ENCODE data around the gene PPA2.

PPA2 gene

GRCh38 chr4:105386012-105386411, 87.8 kb downstream of the PPA2 start:
- TF ChIP-seq CTCF (IDR thresholded peaks at IDR 0.05; ENCODE audit: low read length) (no peak), EZH2 (IDR thresholded peaks at IDR 0.05; ENCODE audit: borderline replicate concordance, low read length) (no peak)
- no peaks in the 10 kb centered on the region for H3K9me3 ChIP-seq (ENCODE audit: low read length)

GRCh38 chr4:105374071-105374470, 99.8 kb downstream of the PPA2 start:
- no peaks in the 10 kb centered on the region for H3K79me2 ChIP-seq (ENCODE audit: insufficient read depth, low read length)
- H3K27ac ChIP-seq (ENCODE audit: low read depth, low read length, poor library complexity, severe bottlenecking), result no peak overlapping the region
- H3K27me3 ChIP-seq (ENCODE audit: insufficient read depth, low read length), result no peaks in the 10 kb centered on the region
- no peaks in the 10 kb centered on the region for H3K4me1 ChIP-seq (ENCODE audit: insufficient read depth, low read length, severe bottlenecking)
- H3K9me2 ChIP-seq (ENCODE audit: low read depth, low read length), result no peaks in the 10 kb centered on the region
- no peaks in the 10 kb centered on the region for H3F3A ChIP-seq (ENCODE audit: insufficient read depth, low read length)
- H3K4me3 ChIP-seq (ENCODE audit: low read depth, low read length, poor library complexity, severe bottlenecking), result no peak overlapping the region
- H3K9ac ChIP-seq (ENCODE audit: low read length), result no peak overlapping the region
- TF ChIP-seq EZH2 (IDR thresholded peaks at IDR 0.05; ENCODE audit: borderline replicate concordance, low read length), result no peak
- H3K9me3 ChIP-seq (ENCODE audit: low read length), result no peaks in the 10 kb centered on the region
- H2AFZ ChIP-seq (ENCODE audit: low read length), result no peak overlapping the region
- no peak overlapping the region for H3K4me2 ChIP-seq (ENCODE audit: low read length)
- H4K20me1 ChIP-seq (ENCODE audit: insufficient read depth, low read length), result no peaks in the 10 kb centered on the region
- H3K36me3 ChIP-seq (ENCODE audit: insufficient read depth, low read length), result peaks cover 3% of the 10 kb centered on the region; the same call in 1 of the 2 replicates

More at GRCh38 chr4:105386012-105386411, 87.8 kb downstream of the PPA2 start:
- Histone ChIP-seq H2AFZ (ENCODE audit: low read length) (no peak overlapping the region), H3K27me3 (ENCODE audit: insufficient read depth, low read length) (no peaks in the 10 kb centered on the region), H3K9me2 (ENCODE audit: low read depth, low read length) (no peaks in the 10 kb centered on the region), H3K9ac (ENCODE audit: low read length) (no peak overlapping the region), H3K36me3 (ENCODE audit: insufficient read depth, low read length) (peaks cover 13% of the 10 kb centered on the region; the same call in 1 of the 2 replicates), H4K20me1 (ENCODE audit: insufficient read depth, low read length) (no peaks in the 10 kb centered on the region), H3K4me3 (ENCODE audit: low read depth, low read length, poor library complexity, severe bottlenecking) (no peak overlapping the region), H3K79me2 (ENCODE audit: insufficient read depth, low read length) (no peaks in the 10 kb centered on the region), H3K4me1 (ENCODE audit: insufficient read depth, low read length, severe bottlenecking) (no peaks in the 10 kb centered on the region), H3K27ac (ENCODE audit: low read depth, low read length, poor library complexity, severe bottlenecking) (no peak overlapping the region), H3K4me2 (ENCODE audit: low read length) (no peak overlapping the region), H3F3A (ENCODE audit: insufficient read depth, low read length) (no peaks in the 10 kb centered on the region)

GRCh38 chr4:105373324-105373723, 100.5 kb downstream of the PPA2 start:
- Histone ChIP-seq H3F3A (ENCODE audit: insufficient read depth, low read length) (no peaks in the 10 kb centered on the region), H3K4me1 (ENCODE audit: insufficient read depth, low read length, severe bottlenecking) (no peaks in the 10 kb centered on the region), H3K4me3 (ENCODE audit: low read depth, low read length, poor library complexity, severe bottlenecking) (no peak overlapping the region), H3K36me3 (ENCODE audit: insufficient read depth, low read length) (peaks cover 7% of the 10 kb centered on the region; the same call in 1 of the 2 replicates), H4K20me1 (ENCODE audit: insufficient read depth, low read length) (no peaks in the 10 kb centered on the region), H3K4me2 (ENCODE audit: low read length) (no peak overlapping the region), H3K9me2 (ENCODE audit: low read depth, low read length) (no peaks in the 10 kb centered on the region), H3K9me3 (ENCODE audit: low read length) (no peaks in the 10 kb centered on the region), H3K27me3 (ENCODE audit: insufficient read depth, low read length) (no peaks in the 10 kb centered on the region), H3K79me2 (ENCODE audit: insufficient read depth, low read length) (no peaks in the 10 kb centered on the region), H3K9ac (ENCODE audit: low read length) (no peak overlapping the region), H2AFZ (ENCODE audit: low read length) (no peak overlapping the region), H3K27ac (ENCODE audit: low read depth, low read length, poor library complexity, severe bottlenecking) (no peak overlapping the region)
- no peak for TF ChIP-seq EZH2 (IDR thresholded peaks at IDR 0.05; ENCODE audit: borderline replicate concordance, low read length)
- no peak for TF ChIP-seq CTCF (IDR thresholded peaks at IDR 0.05; ENCODE audit: low read length)

- no peak overlapping the region for H2AFZ ChIP-seq (ENCODE audit: low read length)
- H3K27ac ChIP-seq (ENCODE audit: low read depth, low read length, poor library complexity, severe bottlenecking), result no peak overlapping the region
- H3K4me1 ChIP-seq (ENCODE audit: insufficient read depth, low read length, severe bottlenecking), result no peaks in the 10 kb centered on the region
Measured at GRCh38 chr4:105369988-105370387, 103.9 kb downstream of the PPA2 start.

More at GRCh38 chr4:105369988-105370387, 103.9 kb downstream of the PPA2 start:
- Histone ChIP-seq H3K4me3 (ENCODE audit: low read depth, low read length, poor library complexity, severe bottlenecking) (no peak overlapping the region), H3K9me3 (ENCODE audit: low read length) (no peaks in the 10 kb centered on the region), H3K36me3 (ENCODE audit: insufficient read depth, low read length) (peaks cover 4% of the 10 kb centered on the region; the same call in 1 of the 2 replicates), H4K20me1 (ENCODE audit: insufficient read depth, low read length) (no peaks in the 10 kb centered on the region), H3K27me3 (ENCODE audit: insufficient read depth, low read length) (no peaks in the 10 kb centered on the region), H3F3A (ENCODE audit: insufficient read depth, low read length) (no peaks in the 10 kb centered on the region), H3K9ac (ENCODE audit: low read length) (no peak overlapping the region), H3K79me2 (ENCODE audit: insufficient read depth, low read length) (no peaks in the 10 kb centered on the region), H3K9me2 (ENCODE audit: low read depth, low read length) (no peaks in the 10 kb centered on the region), H3K4me2 (ENCODE audit: low read length) (no peak overlapping the region)
- no peak for TF ChIP-seq CTCF (IDR thresholded peaks at IDR 0.05; ENCODE audit: low read length)
- TF ChIP-seq EZH2 (IDR thresholded peaks at IDR 0.05; ENCODE audit: borderline replicate concordance, low read length), result no peak

Data from OCI-LY1 (cell line).